Measurements from ENCODE around the gene RP2. TPM values are rescaled to one million over a fixed set of nuclear protein-coding genes. Genes with fewer than 3 reads are reported as not detected.

The RP2 gene
- total and polyA plus RNA-seq, 2 donors (not counting 1 experiment from before 2014, with no cell fraction given) = 19.4 to 20.6 TPM

- H3K4me2 ChIP-seq (ENCODE audit: extremely low read depth, insufficient read depth, low read length) = no peak overlapping the region
- DNase-seq (ENCODE audit: low read depth in 2 of 2) = peak in 1 of 2 donors; percentile 12
- H3K9ac ChIP-seq (ENCODE audit: insufficient read depth, low read length) = no peak overlapping the region
- no peak overlapping the region for H3K4me3 ChIP-seq (replicated peaks in 1 of 4; ENCODE audit: control extremely low read depth in 1 of 4, insufficient read depth in 1 of 4, low read depth in 3 of 4, low read length in 4 of 4)
- no peaks in the 10 kb centered on the region for H3K79me2 ChIP-seq (ENCODE audit: control insufficient read depth, insufficient read depth, low read length)
- TF ChIP-seq EZH2 (IDR thresholded peaks at IDR 0.05; ENCODE audit: low read length, missing control alignments) = no peak
- peak in 1 of 2 donors; percentile 29 for TF ChIP-seq CTCF (conservative IDR thresholded peaks at IDR 0.05 in 1 of 2, IDR thresholded peaks at IDR 0.05 in 1 of 2; ENCODE audit: low read depth in 1 of 2, low read length in 2 of 2)
- no peaks in the 10 kb centered on the region for H3K27me3 ChIP-seq (ENCODE audit: control insufficient read depth, insufficient read depth, low read length)
- no peaks in the 10 kb centered on the region for H3K9me3 ChIP-seq (ENCODE audit: control insufficient read depth, insufficient read depth, low read depth, low read length)
- no peaks in the 10 kb centered on the region for H3K36me3 ChIP-seq (ENCODE audit: control insufficient read depth, insufficient read depth, low read length)
- no peaks in the 10 kb centered on the region for H3K4me1 ChIP-seq (ENCODE audit: control insufficient read depth, extremely low read depth, insufficient read depth, low read length)
- no peaks in the 10 kb centered on the region for H4K20me1 ChIP-seq (ENCODE audit: control insufficient read depth, extremely low read depth, insufficient read depth, low read length)
- no peak overlapping the region for H2AFZ ChIP-seq (ENCODE audit: low read length)
- H3K27ac ChIP-seq (ENCODE audit: insufficient read depth, low read length) = no peak overlapping the region
These were observed 33.7 kb upstream of the RP2 start for GRCh38 chrX:46803140-46803539.

- no peaks in the 10 kb centered on the region for H3K79me2 ChIP-seq (ENCODE audit: control insufficient read depth, insufficient read depth, low read length)
- no peak overlapping the region for H3K9ac ChIP-seq (ENCODE audit: insufficient read depth, low read length)
- no peak overlapping the region for H2AFZ ChIP-seq (ENCODE audit: low read length)
- TF ChIP-seq CTCF (conservative IDR thresholded peaks at IDR 0.05 in 1 of 2, IDR thresholded peaks at IDR 0.05 in 1 of 2; ENCODE audit: low read depth in 1 of 2, low read length in 2 of 2) (no peak), EZH2 (IDR thresholded peaks at IDR 0.05; ENCODE audit: low read length, missing control alignments) (no peak)
- no peak overlapping the region for H3K4me2 ChIP-seq (ENCODE audit: extremely low read depth, insufficient read depth, low read length)
- no peaks in the 10 kb centered on the region for H3K9me3 ChIP-seq (ENCODE audit: control insufficient read depth, insufficient read depth, low read depth, low read length)
- no peak overlapping the region for H3K27ac ChIP-seq (ENCODE audit: insufficient read depth, low read length)
- no peaks in the 10 kb centered on the region for H3K4me1 ChIP-seq (ENCODE audit: control insufficient read depth, extremely low read depth, insufficient read depth, low read length)
- DNase-seq (ENCODE audit: low read depth in 2 of 2) = no peak
- no peaks in the 10 kb centered on the region for H4K20me1 ChIP-seq (ENCODE audit: control insufficient read depth, extremely low read depth, insufficient read depth, low read length)
- no peak overlapping the region for H3K4me3 ChIP-seq (replicated peaks in 1 of 4; ENCODE audit: control extremely low read depth in 1 of 4, insufficient read depth in 1 of 4, low read depth in 3 of 4, low read length in 4 of 4)
- no peaks in the 10 kb centered on the region for H3K27me3 ChIP-seq (ENCODE audit: control insufficient read depth, insufficient read depth, low read length)
- H3K36me3 ChIP-seq (ENCODE audit: control insufficient read depth, insufficient read depth, low read length) = no peaks in the 10 kb centered on the region
These were observed 31.6 kb upstream of the RP2 start for GRCh38 chrX:46805270-46805669.

- Histone ChIP-seq H3K4me3 (replicated peaks in 1 of 4; ENCODE audit: control extremely low read depth in 1 of 4, insufficient read depth in 1 of 4, low read depth in 3 of 4, low read length in 4 of 4) (no peak overlapping the region), H3K9me3 (ENCODE audit: control insufficient read depth, insufficient read depth, low read depth, low read length) (no peaks in the 10 kb centered on the region), H3K9ac (ENCODE audit: insufficient read depth, low read length) (no peak overlapping the region), H3K4me2 (ENCODE audit: extremely low read depth, insufficient read depth, low read length) (no peak overlapping the region), H3K36me3 (ENCODE audit: control insufficient read depth, insufficient read depth, low read length) (no peaks in the 10 kb centered on the region), H3K79me2 (ENCODE audit: control insufficient read depth, insufficient read depth, low read length) (no peaks in the 10 kb centered on the region), H3K4me1 (ENCODE audit: control insufficient read depth, extremely low read depth, insufficient read depth, low read length) (no peaks in the 10 kb centered on the region), H2AFZ (ENCODE audit: low read length) (no peak overlapping the region), H4K20me1 (ENCODE audit: control insufficient read depth, extremely low read depth, insufficient read depth, low read length) (no peaks in the 10 kb centered on the region), H3K27me3 (ENCODE audit: control insufficient read depth, insufficient read depth, low read length) (no peaks in the 10 kb centered on the region), H3K27ac (ENCODE audit: insufficient read depth, low read length) (no peak overlapping the region)
- no peak for TF ChIP-seq CTCF (conservative IDR thresholded peaks at IDR 0.05 in 1 of 2, IDR thresholded peaks at IDR 0.05 in 1 of 2; ENCODE audit: low read depth in 1 of 2, low read length in 2 of 2)
- no peak for TF ChIP-seq EZH2 (IDR thresholded peaks at IDR 0.05; ENCODE audit: low read length, missing control alignments)
- no peak for DNase-seq (ENCODE audit: low read depth in 2 of 2)
These were observed 25.7 kb upstream of the RP2 start for GRCh38 chrX:46811121-46811520.
